HG02885 (cell line): ENCODE measurements around the gene SKAP1.
"Not testable (repeated sequence)": the region's sequence is repeated elsewhere in the genome, so short reads cannot be mapped to it uniquely, and the experiment has no call there.

Source experiments
- ATAC-seq: cut with Tn5 transposase; IDR thresholded peaks from one replicate; pipeline ENCODE4 v1.9.1; 2021; ENCODE audit warnings: mild to moderate bottlenecking; ENCODE audit not compliant: unreplicated experiment, poor library complexity

SKAP1 gene

DNA sequence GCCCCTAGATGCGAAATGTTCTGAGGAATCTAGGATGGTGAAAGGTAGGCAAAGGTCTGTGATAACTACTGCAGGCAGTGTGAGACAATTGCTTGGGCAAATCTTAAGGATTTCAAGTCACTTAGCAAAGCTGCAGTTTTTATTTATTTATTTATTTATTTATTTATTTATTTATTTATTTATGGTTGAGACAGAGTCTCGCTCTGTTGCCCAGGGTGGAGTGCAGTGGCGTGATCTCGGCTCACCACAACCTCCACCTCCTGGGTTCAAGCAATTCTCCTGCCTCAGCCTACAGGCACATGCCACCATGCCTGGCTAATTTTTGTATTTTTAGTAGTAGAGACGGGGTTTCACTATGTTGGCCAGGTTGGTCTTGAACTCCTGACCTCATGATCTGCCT is 243.7 kb downstream of the SKAP1 start:
- not testable (repeated sequence) for ATAC-seq

DNA sequence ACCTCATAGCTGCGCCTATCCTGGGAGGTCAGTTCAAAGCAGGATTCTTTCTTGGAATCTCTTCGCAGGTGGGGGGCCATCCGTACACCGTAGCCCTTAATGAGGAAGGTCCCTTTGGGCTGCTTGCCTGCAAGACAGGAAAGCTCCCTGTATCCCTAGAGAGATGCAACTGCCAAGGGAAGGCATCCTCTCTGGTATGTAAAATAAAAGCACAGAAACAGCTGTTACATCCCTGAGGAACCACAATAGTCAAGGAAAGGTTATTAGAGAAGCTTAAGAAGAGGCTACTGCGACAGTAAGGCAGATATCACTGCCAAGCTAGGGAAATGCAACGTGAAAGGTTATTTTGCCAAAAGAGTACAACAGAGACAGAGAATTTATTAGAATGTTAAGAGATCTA is 245.3 kb downstream of the SKAP1 start:
- ATAC-seq: no peak

DNA sequence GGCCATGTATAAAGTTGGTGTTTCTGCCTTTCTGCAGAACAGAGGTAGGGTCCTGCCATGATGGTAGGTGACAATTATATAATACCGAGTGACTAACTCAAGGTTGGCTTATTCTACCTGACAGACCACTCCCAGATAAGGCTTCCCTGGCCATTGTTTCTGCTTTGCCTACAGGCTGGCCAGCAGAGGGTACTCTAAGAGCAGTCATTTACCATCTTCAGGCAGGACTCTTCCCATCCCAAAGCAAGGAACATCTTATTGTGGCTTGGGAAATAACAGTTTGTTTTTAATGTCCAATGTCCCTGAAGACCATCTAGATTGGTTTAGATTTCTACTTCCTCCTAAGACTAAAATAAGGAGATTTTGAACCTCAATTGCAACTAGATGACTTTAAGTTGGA is 248.4 kb downstream of the SKAP1 start:
- ATAC-seq: no peak

DNA sequence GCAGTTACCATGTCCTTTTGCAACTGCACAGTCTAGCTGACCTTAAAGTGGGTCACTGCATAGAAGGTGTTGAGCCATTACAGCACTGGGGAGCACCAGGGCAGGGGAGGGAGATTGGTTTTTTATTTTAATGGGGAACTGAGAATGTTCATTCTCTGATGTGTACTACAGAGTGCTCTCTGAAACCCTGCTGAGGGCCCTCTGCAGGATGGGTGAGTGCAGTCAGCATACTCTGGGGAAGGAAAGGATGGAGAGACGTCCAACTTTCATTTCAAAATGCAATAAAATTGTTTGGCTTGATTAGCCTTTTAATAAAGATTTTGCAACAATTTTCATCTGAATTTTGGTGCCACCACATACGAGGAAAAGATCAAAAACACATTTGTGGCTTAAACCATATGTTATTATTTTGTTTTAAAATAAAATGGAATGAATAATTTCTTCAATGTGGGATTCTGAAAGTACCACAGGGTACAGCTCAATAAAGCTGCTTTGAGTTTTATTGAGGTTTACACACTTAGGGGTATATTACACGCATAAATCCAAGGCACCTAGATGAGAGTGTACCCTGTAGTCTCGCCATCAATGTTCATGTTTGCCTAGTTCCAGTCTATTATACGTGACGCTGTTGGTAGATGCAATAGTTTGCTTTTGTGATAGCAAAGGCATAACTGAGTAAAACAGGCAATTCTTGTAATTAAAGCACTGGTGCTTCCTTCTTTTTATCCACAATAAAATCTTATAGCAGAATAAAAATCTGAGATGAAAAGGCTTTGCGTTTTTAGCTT is 249.0 kb downstream of the SKAP1 start:
- ATAC-seq: no peak

DNA sequence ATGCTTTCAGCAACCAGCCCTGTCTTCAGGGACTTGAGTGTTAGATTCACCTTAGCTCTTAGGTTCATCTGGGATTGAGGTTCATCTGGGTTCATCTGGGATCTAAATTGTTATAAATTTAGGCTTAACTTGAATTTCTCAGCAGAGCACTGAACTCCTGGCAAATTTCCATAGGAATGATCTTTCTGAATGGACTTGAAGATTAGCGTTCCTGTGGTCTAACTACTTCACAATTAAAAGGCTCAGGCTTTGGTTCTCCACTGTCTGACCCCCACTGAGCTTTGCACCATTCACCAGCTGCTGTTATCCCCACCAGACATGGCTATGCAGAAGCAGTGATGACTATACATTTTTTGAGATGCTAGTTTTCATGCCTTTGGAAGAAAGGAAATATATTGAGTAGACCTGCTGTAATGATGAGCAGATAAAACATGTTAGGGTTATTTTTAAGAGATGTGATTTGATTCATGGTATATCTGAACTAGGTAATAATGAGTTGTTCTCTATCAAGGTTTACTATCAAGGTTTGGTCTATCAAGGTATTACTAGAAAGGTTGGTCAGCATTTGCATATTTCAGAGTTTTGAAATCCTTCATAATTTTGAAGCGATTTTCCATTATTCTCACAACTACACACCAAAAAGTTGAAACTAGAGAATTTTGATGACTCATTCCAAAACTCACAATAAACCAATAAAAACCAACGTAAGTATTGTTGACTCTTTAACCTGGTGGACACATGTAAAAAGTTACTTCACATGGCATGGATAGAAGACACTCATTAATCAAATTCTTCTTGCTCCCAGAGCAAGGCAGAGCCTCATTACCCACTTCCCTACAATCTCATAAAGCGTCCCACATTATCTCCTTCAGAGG is 250.7 kb downstream of the SKAP1 start:
- ATAC-seq: no peak

DNA sequence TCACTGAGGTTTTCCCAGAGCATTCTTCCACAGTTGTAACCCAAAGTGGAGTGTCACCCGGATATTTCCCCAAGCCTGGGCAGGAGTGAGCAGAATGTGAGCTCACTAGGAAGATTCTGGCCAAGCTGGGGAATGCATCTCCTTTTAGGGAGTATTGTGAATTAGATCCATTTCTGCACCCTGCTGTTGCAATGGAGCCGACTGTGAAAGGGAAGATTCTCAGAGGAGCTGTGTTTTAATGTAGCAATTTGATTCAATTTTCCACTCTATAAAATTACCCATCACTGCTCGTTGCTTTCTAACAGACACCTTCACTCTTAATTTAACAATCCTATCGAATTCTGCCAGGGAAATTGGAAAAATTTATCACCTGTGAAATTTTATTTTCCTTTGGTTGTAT is 251.7 kb downstream of the SKAP1 start:
- no peak for ATAC-seq

DNA sequence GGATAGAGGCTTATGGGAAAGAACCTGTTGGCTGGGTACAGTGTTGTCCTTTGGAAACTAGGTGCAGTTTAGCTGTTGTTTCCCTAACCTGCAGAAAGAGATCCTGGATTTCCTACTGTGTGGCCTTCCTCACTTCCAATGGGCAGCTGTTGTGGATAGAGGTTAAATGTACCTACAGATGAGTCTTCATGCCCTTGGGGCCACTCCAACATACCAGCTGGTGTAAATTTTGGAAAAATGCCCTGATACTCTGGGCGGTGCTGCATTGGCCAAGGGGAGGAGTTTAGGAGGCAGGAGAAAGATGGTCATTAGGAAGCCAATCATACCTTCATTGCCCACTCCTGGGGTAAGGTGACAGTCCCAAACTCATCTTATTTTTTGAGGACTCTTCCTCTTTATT is 252.2 kb downstream of the SKAP1 start:
- no peak for ATAC-seq

DNA sequence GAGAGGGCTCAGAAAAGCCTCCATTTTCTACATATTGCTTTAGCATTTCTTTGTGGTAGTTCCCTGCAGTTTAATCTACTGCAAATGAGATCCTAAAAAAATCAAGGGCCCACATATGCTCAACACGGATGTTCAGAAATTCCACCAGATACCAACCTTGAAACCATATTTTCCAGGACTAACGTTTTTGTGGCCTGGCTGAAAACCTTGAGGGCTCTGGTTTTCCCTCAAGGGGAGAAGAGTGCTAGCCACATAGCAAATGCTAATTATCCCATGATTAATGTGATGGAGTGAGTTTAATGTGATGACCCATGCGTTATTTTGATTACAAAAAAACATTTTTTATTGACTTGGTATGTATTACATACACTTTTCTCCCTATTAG is 253.6 kb downstream of the SKAP1 start:
- ATAC-seq: no peak

DNA sequence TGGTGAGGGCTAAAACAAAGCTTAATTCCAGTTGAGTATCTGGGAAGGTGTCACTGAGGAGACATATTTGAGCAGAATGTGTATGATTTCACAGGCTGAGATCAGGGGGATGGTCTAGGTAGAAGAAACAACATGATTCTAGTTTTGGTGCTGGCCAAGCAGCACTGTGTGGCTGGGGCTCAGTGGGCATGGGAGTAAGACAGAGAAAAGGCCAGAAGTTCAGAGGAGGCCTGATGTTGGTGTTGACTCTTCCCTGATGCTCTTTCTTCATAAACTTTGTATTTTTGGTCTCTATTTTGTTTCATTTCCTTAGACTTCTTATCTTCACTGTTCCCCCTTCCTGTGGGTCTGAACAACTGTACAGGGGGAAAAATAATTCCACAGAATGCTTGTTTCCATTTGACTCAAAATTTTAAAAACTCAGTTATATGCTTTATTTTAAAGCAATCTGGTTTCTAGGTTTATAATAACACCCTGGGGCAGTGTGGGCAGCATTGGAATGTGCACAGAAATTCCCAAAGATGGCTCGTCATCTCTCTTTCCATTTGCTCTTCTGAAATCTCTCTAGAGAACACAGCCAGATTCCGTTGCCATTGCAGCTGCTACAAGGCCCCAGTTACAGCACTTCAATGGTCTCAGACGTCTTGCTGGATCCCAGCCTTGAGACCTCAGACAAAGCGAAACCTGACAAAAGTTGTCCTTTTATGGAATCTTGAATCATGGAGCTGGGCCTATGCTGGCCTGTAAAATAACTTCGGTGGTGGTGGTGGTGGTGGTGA is 254.1 kb downstream of the SKAP1 start:
- ATAC-seq: no peak

DNA sequence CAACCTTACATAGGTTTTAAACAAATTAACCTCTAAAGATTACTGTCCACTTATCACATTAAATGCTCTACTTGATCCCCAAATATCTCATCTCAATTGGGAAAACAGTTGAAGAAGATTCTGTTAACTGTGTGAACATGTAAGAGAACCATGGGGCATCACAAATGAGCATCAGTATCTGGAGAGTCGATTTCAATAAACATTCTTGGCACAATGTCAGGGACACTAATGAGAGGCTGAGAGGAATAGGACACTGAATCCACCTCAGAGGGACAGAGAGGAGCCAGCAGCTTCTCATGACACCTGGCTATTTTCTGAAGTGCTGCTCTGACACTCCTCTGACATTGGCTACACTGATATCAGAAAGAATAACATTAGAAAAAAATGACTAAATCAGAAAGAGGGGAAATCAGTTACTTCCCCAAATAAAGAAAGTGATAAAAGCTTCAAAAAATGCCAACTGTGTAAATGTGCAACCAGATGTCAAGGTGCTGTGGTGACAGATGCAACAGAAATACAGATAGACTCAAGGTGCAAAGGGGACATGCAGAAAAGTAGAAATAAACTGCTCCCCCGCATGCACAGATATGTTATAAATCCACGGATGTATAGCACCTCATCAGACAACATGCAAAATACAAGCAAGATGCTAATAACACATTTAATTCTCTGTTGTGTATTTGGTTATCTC is 255.0 kb downstream of the SKAP1 start:
- no peak for ATAC-seq

DNA sequence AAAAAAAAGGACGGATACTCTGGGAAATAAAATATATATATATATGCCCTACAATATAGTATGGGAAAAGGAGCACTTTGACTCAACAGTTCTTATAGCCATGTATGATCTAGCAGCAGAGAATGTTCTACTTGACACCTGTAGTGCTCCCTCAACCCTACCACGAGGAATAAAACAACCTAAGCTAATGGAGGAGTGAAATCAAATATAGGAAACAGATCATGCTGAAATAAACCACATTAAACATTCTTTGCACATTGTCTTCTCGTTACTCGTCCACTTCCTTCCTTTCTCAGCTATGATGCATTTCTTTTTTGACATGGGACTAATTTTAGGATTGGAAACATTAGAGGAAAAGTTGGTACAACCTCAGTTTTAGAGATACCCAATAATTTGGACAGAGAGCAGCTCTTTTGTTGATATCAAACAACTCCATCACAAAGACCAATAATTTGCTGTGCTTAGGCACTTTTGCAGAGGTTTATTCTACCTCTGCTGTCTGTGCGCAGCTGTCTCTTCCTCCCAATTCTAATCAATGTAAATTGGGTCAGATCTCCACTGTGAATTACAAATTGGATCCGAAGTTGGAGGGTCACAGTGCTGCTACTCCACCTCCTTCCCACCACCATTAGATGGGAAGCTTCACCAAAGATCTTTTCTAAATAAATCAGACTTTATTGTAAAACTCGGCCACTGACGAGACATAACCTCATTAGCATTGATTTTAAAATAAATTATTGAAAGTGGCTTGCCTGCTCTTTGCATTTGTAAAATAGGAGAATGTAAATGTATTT is 256.6 kb downstream of the SKAP1 start:
- ATAC-seq: no peak

DNA sequence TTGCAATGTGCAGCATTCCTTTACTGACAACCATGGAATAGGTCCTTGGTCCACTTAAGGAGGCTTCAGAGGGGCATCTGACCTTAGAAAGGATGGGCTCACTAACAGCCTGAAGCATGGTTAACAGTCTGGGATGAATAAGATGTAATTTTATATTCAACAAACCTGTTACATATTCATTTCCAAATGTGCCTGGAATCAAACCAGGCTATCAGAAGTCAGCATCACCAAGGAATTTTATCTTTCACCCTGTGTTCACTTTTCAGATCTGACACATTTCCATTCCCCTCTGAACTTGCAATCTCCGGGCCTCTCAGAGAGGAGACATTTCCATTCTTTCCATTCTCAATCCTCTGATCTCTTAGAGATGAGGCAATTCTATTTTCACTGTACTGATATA is 260.1 kb downstream of the SKAP1 start:
- no peak for ATAC-seq

DNA sequence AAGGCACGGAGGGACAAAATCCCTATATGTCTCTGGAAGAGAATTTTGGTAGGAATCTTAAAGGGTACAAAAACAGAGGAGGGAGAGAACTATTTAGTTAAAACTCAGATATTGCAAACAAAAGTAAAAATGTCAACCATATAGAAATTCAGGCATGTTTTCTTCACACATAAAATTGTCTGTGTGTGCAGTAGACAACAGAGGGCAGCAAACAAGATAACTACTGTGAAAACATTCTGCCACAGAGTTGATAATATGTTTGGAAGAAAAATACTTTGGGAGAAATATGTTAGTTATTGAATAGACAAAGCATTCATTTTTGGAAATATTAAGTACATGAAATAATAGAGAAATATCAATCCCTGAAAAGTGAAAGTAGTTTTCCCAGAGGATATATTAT is 266.2 kb downstream of the SKAP1 start:
- no peak for ATAC-seq

DNA sequence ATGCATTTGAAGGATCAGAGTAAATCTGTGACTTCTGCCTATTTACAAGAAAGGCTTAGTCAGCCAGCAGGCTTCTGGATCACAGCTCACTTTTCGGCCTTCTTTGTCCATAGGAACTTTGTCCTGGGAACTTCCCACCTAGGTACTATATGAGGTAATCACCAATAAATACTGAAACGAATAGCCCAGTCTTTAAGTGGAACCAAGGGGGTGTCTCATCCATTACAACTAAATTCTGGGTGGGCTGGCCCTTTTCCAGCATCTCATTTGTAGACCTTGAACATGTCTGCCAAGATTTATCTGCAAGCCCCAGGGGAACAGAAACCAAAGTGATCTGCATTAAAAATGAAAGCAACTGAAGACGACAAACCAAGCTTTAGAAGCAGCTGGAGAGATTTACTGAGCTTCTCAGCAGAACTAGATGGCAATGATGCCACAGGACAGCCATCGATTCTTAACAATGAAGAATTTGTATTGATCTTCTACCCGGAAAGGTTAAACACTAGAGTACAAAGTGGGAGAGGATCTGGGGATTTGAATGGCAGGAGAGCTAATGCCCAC is 267.0 kb downstream of the SKAP1 start:
- no peak for ATAC-seq

DNA sequence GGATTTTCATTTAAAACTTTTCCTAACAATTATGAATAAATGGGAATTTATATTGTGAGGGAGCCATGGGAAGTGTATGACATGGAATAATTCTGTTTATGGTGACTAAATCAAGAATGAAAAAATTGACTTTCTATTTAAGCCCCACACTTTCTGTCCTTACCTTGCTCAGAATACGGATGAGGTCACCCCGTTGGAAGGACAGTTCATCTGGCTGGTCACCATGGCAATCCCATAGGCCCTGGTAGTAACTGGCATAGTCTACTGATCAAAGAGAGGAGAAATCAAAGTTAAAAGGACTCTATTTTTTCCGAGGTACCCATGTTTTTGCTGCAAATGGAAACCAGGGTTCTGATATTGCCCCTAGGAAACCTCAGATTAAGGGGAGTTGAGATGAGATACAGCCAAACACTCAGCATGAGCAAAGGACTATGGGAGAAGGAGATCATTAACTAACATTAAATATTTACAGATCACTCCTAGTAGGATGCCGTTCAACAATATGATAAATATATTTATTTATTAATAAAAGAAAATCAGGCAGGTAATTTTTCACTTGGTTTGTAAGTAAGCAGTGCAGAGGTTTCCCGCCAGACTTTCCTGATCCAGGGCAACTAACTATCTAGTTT is 267.6 kb downstream of the SKAP1 start:
- no peak for ATAC-seq

DNA sequence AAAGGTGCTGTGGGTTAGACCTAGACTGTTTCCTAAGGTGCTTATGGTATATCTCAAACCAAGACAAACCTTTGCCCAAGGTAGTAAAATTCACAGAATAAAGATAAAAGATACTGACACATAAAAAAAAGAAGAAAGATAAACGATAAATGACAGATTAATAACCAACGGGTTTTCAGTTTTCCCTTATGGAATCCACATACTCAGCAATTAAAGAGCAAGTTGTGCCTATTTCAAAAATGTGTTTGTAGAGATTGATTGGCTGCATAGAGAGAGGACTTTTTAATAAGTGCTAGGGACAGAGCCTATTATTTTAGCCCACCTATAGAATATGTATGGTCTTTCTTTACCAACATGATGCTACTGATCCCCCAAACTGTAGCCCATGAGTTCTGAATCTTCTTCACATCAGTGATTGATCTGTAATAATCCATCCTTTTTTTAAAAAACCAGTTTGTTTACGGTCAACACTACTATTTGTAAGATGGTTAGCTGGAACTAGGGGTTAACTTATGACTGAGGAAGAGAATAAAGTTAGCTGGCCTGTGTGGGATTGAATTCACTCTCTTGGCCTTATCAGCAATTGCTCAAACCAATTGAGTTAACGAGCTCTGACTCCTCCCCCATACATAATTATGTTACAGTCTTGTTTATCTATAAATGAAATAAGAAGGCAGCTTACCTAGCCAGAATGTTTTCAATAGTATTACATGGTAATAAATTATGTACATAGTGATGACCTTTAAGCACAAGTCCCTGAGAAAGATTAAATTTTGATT is 268.7 kb downstream of the SKAP1 start:
- ATAC-seq: no peak

DNA sequence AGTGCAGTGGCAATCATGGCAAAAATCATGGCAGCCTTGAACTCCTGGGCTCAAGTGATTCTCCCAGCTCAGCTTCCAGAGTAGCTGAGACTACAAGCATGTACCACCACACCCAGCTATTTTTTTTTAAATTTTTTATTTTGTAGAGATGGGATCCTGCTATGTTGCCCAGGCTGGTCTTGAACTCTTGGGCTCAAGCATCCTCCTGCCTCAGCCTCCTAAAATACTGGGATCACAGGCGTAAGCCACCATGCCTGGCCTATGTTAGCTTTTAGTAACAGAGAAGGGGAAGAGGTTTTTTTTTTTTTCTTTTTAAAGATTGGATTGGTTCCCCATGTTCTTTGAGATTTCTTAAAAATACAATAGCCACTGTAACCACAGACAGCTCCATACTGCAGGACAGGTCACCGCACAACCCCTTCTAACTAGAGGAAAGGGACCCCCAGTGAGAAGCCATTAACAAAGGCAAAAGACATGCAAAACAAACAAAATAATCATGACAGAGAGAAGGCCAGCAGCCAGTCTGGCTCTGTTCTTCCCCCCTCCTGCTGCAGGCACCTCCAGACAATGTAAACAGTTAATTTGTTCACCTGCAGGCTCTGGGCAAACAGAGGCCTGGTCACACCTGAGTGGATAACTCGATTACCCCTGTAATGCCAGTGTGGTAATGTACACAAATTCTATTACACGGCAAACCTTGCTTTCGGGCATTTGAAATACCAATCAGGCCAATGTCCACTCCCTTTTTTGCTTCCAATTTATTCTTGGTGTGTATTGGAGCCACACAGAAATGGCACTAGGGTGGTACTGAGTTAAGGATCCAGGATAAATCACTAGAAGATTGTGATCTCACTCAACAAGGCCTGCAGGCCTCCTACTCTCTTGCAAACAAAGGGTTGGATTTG is 269.6 kb downstream of the SKAP1 start:
- ATAC-seq: no peak
